GM18511 (cell line): ENCODE data around the gene LGI4.
"Not testable (repeated sequence)": the region's sequence is repeated elsewhere in the genome, so short reads cannot be mapped to it uniquely, and the experiment has no call there.

Experiments used
- ATAC-seq: cut with Tn5 transposase; IDR thresholded peaks from one replicate; pipeline ENCODE4 v1.9.1; 2021; ENCODE audit warnings: mild to moderate bottlenecking, moderate library complexity; ENCODE audit not compliant: unreplicated experiment

Gene LGI4

GRCh38 chr19:35142606-35143230, 7.9 kb upstream of the LGI4 start:
- no peak for ATAC-seq

- no peak for ATAC-seq
These were observed 7.2 kb upstream of the LGI4 start for GRCh38 chr19:35141837-35142605.

- no peak for ATAC-seq
These were observed 6.3 kb upstream of the LGI4 start for GRCh38 chr19:35140962-35141836.

GRCh38 chr19:35140207-35140961, 5.5 kb upstream of the LGI4 start:
- no peak for ATAC-seq

GRCh38 chr19:35138305-35138892, 3.5 kb upstream of the LGI4 start, which contains the start of gene FXYD1:
Gene FXYD1, plus strand, starts transcription at chr19:35138824. Its CDS starts 1,256 bp downstream, at chr19:35140080.
- ATAC-seq: no peak

- ATAC-seq: no peak
These were observed 2.3 kb upstream of the LGI4 start for GRCh38 chr19:35136977-35137702.

- no peak for ATAC-seq
These were observed 1.4 kb upstream of the LGI4 start for GRCh38 chr19:35136231-35136630.

GRCh38 chr19:35135389-35135909, 590 bp upstream of the LGI4 start:
- no peak for ATAC-seq

GRCh38 chr19:35133826-35134225, 1.0 kb downstream of the LGI4 start:
- ATAC-seq: no peak

- no peak for ATAC-seq
These were observed 2.6 kb downstream of the LGI4 start for GRCh38 chr19:35132254-35132653.

- no peak for ATAC-seq
These were observed 3.8 kb downstream of the LGI4 start for GRCh38 chr19:35130761-35131720.

GRCh38 chr19:35129724-35130274, 5.1 kb downstream of the LGI4 start:
- ATAC-seq: not testable (repeated sequence)

- no peak for ATAC-seq
These were observed 6.3 kb downstream of the LGI4 start for GRCh38 chr19:35128398-35129057.

GRCh38 chr19:35127871-35128270, 7.0 kb downstream of the LGI4 start:
- ATAC-seq: no peak

- no peak for ATAC-seq
These were observed 8.3 kb downstream of the LGI4 start for GRCh38 chr19:35126624-35126959.

- ATAC-seq: no peak
These were observed 8.9 kb downstream of the LGI4 start for GRCh38 chr19:35125749-35126623.

GRCh38 chr19:35125270-35125717, 9.6 kb downstream of the LGI4 start:
- no peak for ATAC-seq
